IMR-90 (cell line): ENCODE results near the gene SEMA3E.
"Not testable (repeated sequence)": the region's sequence is repeated elsewhere in the genome, so short reads cannot be mapped to it uniquely, and the experiment has no call there.

Source experiments
- CEBPB ChIP-seq: IDR thresholded peaks from 2 replicates; pipeline ENCODE4 v1.6.1; 2012; ENCODE audit warnings: low read depth, low read length, improper control_type of control experiment
- FOS ChIP-seq: fragments of 150-350 bp; IDR thresholded peaks from 2 replicates; pipeline ENCODE4 v1.6.1; 2016; ENCODE audit warnings: low read depth, low read length
- MXI1 ChIP-seq: IDR thresholded peaks from 2 replicates; pipeline ENCODE4 v1.6.1; 2012; ENCODE audit warnings: low read depth, mild to moderate bottlenecking, low read length, moderate library complexity, borderline replicate concordance
- NFE2L2 ChIP-seq: fragments of 150-350 bp; IDR thresholded peaks from 2 replicates; pipeline ENCODE4 v1.6.1; 2016; ENCODE audit warnings: low read depth, mild to moderate bottlenecking, low read length
- POLR2A ChIP-seq: IDR thresholded peaks from 2 replicates; pipeline ENCODE4 v1.6.1; 2012; ENCODE audit warnings: mild to moderate bottlenecking, low read depth, low read length
- TF ChIP-seq, protein P1 (sequence below): conservative IDR thresholded peaks from 2 replicates; pipeline ENCODE4 v1.5.1; 2012; ENCODE audit warnings: mild to moderate bottlenecking, low read depth, low read length, improper control_type of control experiment
- TF ChIP-seq, protein P2 (sequence below): fragments of 150-350 bp; IDR thresholded peaks from 2 replicates; pipeline ENCODE4 v1.6.1; 2016; ENCODE audit warnings: low read depth, mild to moderate bottlenecking, low read length, moderate library complexity, borderline replicate concordance

DNA sequence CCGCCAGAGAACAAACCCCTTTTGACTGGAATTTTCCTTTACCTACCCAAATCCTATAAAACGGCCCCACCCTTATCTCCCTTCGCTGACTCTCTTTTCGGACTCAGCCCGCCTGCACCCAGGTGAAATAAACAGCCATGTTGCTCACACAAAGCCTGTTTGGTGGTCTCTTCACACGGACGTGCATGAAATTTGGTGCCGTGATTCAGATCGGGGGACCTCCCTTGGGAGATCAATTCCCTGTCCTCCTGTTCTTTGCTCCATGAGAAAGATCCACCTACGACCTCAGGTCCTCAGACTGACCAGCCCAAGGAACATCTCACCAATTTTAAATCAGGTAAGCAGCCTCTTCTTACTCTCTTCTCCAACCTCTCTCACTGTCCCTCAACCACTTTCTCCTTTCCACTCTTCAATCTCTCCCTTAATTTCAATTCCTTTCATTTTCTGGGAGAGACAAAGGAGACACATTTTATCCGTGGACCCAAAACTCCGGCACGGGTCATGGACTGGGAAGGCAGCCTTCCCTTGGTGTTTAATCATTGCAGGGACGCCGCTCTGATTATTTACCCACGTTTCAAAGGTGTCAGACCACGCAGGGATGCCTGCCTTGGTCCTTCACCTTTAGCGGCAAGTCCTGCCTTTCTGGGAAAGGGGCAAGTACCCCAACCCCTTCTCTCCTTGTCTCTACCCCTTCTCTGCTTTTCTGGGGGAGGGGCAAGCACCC is 188.8 kb downstream of the SEMA3E start:
- TF ChIP-seq, protein P1, sequence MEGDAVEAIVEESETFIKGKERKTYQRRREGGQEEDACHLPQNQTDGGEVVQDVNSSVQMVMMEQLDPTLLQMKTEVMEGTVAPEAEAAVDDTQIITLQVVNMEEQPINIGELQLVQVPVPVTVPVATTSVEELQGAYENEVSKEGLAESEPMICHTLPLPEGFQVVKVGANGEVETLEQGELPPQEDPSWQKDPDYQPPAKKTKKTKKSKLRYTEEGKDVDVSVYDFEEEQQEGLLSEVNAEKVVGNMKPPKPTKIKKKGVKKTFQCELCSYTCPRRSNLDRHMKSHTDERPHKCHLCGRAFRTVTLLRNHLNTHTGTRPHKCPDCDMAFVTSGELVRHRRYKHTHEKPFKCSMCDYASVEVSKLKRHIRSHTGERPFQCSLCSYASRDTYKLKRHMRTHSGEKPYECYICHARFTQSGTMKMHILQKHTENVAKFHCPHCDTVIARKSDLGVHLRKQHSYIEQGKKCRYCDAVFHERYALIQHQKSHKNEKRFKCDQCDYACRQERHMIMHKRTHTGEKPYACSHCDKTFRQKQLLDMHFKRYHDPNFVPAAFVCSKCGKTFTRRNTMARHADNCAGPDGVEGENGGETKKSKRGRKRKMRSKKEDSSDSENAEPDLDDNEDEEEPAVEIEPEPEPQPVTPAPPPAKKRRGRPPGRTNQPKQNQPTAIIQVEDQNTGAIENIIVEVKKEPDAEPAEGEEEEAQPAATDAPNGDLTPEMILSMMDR = not testable (repeated sequence)
- TF ChIP-seq NFE2L2, MXI1, FOS, POLR2A, CEBPB: not testable (repeated sequence)
- TF ChIP-seq, protein P2, sequence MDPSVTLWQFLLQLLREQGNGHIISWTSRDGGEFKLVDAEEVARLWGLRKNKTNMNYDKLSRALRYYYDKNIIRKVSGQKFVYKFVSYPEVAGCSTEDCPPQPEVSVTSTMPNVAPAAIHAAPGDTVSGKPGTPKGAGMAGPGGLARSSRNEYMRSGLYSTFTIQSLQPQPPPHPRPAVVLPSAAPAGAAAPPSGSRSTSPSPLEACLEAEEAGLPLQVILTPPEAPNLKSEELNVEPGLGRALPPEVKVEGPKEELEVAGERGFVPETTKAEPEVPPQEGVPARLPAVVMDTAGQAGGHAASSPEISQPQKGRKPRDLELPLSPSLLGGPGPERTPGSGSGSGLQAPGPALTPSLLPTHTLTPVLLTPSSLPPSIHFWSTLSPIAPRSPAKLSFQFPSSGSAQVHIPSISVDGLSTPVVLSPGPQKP = not testable (repeated sequence)
